KOPT-K1 (cell line): ENCODE measurements around the gene CPNE7.

Experiments used
- H3K27ac ChIP-seq: fragments of 200-600 bp; sonication (generic); 2 replicates; pipeline ENCODE4 v1.5.1; 2016; ENCODE audit warnings: antibody characterized with exemption, mild to moderate bottlenecking, low read depth, low read length; ENCODE audit not compliant: poor library complexity, severe bottlenecking
- H3K36me3 ChIP-seq: fragments of 200-600 bp; sonication (generic); 2 replicates; pipeline ENCODE4 v1.5.1; 2017; ENCODE audit warnings: antibody characterized with exemption, mild to moderate bottlenecking, low read length, moderate library complexity; ENCODE audit not compliant: insufficient read depth
- H3K9me3 ChIP-seq: fragments of 200-600 bp; sonication (generic); 2 replicates; pipeline ENCODE4 v1.5.1; 2017; ENCODE audit warnings: antibody characterized with exemption, low read length, mild to moderate bottlenecking; ENCODE audit not compliant: insufficient read depth, poor library complexity, severe bottlenecking

Gene CPNE7

GRCh38 chr16:89545044-89545830 is 30.3 kb upstream of the CPNE7 start:
- peaks cover 86% of the 10 kb centered on the region for H3K36me3 ChIP-seq
- no peak overlapping the region for H3K27ac ChIP-seq
- no peaks in the 10 kb centered on the region for H3K9me3 ChIP-seq

GRCh38 chr16:89545831-89546574 is 29.6 kb upstream of the CPNE7 start:
- peaks cover 87% of the 10 kb centered on the region for H3K36me3 ChIP-seq
- H3K27ac ChIP-seq: no peak overlapping the region

GRCh38 chr16:89546781-89547180 is 28.8 kb upstream of the CPNE7 start:
- Histone ChIP-seq H3K9me3 (no peaks in the 10 kb centered on the region), H3K27ac (no peak overlapping the region), H3K36me3 (peaks cover 87% of the 10 kb centered on the region)

More at GRCh38 chr16:89545831-89546574, 29.6 kb upstream of the CPNE7 start:
- no peaks in the 10 kb centered on the region for H3K9me3 ChIP-seq

GRCh38 chr16:89547291-89547690 is 28.3 kb upstream of the CPNE7 start:
- Histone ChIP-seq H3K27ac (no peak overlapping the region), H3K9me3 (no peaks in the 10 kb centered on the region), H3K36me3 (peaks cover 87% of the 10 kb centered on the region)

GRCh38 chr16:89547860-89548259 is 27.7 kb upstream of the CPNE7 start:
- Histone ChIP-seq H3K36me3 (peaks cover 88% of the 10 kb centered on the region), H3K27ac (peak overlapping the region; percentile 73), H3K9me3 (no peaks in the 10 kb centered on the region)

- H3K9me3 ChIP-seq: no peaks in the 10 kb centered on the region
- peaks cover 89% of the 10 kb centered on the region for H3K36me3 ChIP-seq
- peak overlapping the region; percentile 73 for H3K27ac ChIP-seq
Observed at GRCh38 chr16:89548344-89549006, 27.1 kb upstream of the CPNE7 start.

- H3K9me3 ChIP-seq: no peaks in the 10 kb centered on the region
- H3K27ac ChIP-seq: peak overlapping the region; percentile 73
Observed at GRCh38 chr16:89549007-89549700, 26.4 kb upstream of the CPNE7 start.

GRCh38 chr16:89550421-89551007 is 25.0 kb upstream of the CPNE7 start:
- Histone ChIP-seq H3K36me3 (peaks cover 89% of the 10 kb centered on the region), H3K9me3 (no peaks in the 10 kb centered on the region), H3K27ac (no peak overlapping the region)

More at GRCh38 chr16:89549007-89549700, 26.4 kb upstream of the CPNE7 start:
- peaks cover 89% of the 10 kb centered on the region for H3K36me3 ChIP-seq

- H3K27ac ChIP-seq: no peak overlapping the region
- H3K36me3 ChIP-seq: peaks cover 92% of the 10 kb centered on the region
- H3K9me3 ChIP-seq: no peaks in the 10 kb centered on the region
Observed at GRCh38 chr16:89552329-89552728, 23.2 kb upstream of the CPNE7 start.

- Histone ChIP-seq H3K9me3 (no peaks in the 10 kb centered on the region), H3K27ac (no peak overlapping the region), H3K36me3 (peaks cover 91% of the 10 kb centered on the region)
Observed at GRCh38 chr16:89552913-89553312, 22.6 kb upstream of the CPNE7 start.

GRCh38 chr16:89553733-89554132 is 21.8 kb upstream of the CPNE7 start:
- H3K36me3 ChIP-seq: peaks cover 88% of the 10 kb centered on the region
- H3K9me3 ChIP-seq: no peaks in the 10 kb centered on the region
- H3K27ac ChIP-seq: no peak overlapping the region

GRCh38 chr16:89554343-89554742 is 21.2 kb upstream of the CPNE7 start:
- Histone ChIP-seq H3K36me3 (peaks cover 87% of the 10 kb centered on the region), H3K9me3 (no peaks in the 10 kb centered on the region), H3K27ac (no peak overlapping the region)

GRCh38 chr16:89555265-89555664 is 20.3 kb upstream of the CPNE7 start:
- Histone ChIP-seq H3K27ac (no peak overlapping the region), H3K36me3 (peaks cover 78% of the 10 kb centered on the region), H3K9me3 (no peaks in the 10 kb centered on the region)

- Histone ChIP-seq H3K27ac (no peak overlapping the region), H3K36me3 (peaks cover 73% of the 10 kb centered on the region), H3K9me3 (no peaks in the 10 kb centered on the region)
Observed at GRCh38 chr16:89555780-89556179, 19.8 kb upstream of the CPNE7 start.
